Inferior parietal cortex (tissue), 1 donor: ENCODE data around the gene MAP3K12.
"Not testable (repeated sequence)": the region's sequence is repeated elsewhere in the genome, so short reads cannot be mapped to it uniquely, and the experiment has no call there.

Experiments used
- DNase-seq: peaks from one replicate; pipeline ENCODE4 v3.0.0-alpha.2; 2016; ENCODE audit errors: extremely low spot score

Gene MAP3K12

DNA sequence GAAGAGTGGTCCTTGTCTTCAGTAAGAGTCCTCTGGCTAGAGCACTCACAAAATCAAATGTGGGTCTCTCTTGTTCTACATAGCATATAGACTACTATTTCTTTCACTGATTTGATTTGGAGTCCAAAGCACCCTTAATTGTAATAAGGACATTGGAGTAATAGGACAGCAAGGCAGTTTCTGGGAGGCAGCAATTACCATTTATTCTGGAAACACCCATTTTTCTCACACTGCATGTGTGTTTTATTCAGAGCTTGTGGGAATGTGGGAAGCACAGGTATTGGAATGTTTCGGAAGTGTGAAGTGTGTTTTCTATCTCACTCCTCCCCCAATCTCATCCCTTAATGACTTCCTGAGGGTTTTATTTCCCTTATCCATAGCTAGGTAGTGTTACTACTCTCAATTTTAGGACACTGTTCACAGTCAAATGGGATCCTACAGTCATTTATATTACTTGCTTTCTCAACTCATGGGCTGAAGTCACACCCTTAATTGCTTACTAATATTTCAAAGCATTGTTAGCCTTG, 27.1 kb downstream of the MAP3K12 start:
- DNase-seq: no peak

DNA sequence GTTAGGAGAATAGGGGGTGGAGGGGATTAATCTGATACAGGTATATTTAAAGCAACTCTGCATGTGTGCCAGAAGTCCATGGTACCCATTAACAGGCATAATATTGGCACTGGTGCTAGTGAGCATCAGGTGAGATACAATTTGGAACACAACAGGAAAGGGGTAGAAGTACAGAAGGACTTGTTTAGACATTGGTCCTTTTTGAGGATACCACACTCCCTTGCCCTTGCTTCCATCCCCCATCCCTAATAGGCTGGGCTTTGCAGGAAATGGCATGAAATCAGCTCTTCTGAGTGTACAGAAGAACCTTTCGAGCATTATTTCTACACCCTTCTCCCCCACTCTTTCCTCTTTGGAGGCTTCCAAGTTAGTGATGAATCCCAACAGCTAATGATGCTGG, 31.0 kb downstream of the MAP3K12 start:
- DNase-seq: no peak

DNA sequence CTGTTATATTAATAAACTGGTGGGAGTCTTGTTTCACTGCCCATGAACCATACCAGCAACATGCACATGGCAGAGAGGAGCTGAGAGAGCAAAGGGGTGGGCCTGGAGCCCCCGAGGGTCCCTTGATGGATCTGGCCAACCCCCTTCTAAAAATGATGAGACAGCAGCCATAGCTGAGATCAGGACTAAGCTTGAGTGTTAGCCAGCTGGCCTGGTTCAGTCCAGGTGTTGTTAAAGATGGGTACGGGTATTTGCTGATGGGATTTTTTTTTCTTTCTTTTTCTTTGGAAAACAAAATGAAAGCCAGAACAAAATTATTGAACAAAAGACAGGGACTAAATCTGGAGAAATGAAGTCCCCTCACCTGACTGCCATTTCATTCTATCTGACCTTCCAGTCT, 31.4 kb downstream of the MAP3K12 start:
- DNase-seq: no peak

DNA sequence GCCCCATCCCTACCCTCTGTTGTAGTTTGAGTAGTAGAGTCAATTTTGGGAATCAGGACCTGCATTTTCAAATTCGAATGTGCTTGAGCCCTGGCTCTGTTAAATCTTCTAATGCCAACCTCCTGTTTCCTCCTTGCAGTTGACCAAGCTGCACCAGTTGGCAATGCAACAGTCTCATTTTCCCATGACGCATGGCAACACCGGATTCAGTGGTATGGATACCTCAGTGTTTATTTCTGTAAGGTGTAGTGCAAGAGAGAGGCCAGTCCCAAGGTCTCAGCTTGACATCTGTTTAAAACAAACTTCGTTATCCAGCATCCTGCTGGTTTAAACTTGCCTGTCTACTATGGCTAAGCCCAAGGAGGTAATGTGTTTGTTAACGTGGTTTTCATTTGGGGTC, 32.2 kb downstream of the MAP3K12 start:
- DNase-seq: no peak

DNA sequence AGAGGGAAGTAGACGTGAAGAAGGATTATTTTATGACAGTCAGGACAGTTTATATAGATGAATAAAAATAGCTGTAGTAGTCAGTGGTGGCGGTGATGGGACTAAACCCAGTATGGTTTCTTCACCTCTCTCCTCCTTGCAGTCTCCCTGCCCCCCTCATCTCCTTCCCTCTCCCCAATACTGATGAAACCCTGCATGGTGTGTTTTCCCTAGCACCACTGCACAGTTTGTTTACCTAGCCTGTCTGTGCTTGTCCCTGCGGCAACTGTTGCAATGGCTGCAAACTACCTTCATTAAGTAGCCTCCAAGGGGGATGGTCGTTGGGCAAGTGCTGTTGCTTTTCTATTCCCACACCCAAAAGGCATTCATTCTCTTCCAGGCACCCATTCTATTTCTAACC, 32.6 kb downstream of the MAP3K12 start:
- DNase-seq: no peak

DNA sequence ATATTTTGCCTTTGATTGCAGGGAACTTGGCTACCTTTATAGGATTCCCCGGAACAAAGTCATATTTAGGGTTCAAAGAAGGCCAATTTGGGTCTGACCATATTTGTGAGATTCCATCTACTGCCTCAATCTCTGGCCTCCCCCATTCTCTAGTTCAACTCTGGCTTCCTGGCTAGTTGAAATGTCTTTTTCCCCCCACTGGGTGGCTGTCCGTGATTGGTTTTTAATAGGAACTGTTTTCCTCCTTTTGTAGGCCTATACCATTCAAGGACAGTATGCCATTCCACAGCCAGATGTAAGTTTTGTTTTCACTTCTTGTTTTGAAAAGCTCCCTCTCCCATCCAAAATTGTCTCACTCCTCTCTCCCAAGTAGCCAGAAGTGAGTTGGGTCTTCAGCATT, 33.6 kb downstream of the MAP3K12 start:
- no peak for DNase-seq

DNA sequence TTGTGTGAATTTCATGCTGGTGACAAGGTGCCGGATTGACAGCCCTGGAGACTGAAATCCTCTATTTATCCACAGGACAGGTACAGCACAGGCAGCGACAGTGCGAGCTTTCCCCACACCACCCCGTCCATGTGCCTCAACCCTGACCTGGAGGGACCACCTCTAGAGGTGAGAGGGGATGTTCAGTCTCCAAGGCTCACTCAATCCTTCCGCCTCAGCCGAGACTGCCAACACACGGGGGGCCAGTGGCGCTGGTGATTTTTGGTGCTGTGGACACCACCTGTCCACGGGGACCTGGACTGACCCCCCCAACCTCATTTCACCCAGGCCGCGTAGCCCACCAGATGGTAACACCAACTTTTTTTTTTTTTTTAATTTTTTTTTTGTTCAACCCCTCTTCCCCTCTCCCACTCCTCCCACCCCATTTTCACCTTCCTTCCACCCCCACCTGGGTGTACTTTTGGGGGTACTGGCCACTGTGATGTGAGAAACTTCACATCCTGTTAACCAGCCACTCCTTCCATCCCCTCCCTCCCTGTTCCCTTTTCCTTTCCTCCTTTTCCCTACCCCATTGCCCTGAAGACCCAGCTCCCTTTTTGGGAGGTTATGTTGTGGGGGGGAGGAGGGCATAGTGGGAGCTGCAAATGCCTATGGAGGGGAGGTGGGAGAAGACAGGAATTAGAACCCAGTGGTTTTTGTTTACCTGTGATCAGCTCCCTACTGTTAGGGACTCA, 34.4 kb downstream of the MAP3K12 start:
- DNase-seq: no peak

DNA sequence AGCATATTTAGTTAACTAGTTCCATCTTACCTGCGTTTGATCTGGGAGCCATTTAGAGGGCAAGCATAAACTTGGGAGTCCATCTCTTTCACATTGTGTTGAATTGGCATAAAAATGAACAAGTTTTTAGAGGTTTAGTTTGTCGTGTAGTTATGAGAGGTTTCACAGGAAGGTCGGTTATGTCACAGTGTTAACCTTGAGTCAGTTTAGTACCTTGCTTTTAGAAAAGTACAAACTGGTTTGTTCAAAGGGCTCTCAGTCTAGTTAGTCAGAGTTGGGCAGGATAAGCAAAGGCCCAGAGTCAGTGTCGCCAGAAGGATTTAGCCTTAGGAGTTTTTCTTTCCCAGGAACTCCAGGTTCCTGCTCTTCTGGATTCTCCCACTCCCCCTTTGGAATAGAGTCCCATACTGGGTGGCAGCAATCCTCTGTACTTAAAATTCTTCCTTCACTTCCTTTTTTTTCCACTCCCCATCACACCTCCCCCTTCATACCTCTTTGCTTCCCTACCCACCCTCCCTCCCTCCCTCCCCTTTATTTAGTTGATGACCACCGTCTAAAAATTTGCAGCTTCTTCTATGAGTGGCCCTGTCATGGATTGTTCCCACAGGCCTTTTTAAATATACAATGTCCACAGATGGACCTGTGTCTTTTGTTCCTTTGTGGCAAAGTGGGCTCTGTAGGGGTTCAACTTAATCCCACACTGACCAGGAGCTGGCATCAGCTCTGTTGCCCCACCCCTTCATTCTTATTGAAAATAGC, 35.3 kb downstream of the MAP3K12 start:
- no peak for DNase-seq

DNA sequence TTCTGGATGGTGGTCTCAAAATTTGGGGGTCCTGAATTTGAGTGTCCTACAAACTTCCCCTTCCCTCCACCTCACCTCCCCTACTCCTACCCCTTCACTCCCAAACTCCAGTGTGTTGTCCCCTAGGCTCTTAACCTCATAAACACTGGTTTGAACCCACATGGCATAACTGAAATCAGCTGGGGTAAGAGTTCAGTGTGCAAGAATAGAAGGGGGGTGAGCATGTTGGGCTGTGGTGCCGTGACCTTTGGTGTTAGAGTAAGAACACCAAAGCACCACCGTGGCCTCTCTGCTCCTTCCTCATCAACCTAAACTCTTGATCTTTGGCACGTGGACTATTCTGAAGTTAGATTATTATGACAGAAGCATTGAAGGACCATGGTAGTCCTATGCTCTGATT, 36.3 kb downstream of the MAP3K12 start:
- DNase-seq: no peak

DNA sequence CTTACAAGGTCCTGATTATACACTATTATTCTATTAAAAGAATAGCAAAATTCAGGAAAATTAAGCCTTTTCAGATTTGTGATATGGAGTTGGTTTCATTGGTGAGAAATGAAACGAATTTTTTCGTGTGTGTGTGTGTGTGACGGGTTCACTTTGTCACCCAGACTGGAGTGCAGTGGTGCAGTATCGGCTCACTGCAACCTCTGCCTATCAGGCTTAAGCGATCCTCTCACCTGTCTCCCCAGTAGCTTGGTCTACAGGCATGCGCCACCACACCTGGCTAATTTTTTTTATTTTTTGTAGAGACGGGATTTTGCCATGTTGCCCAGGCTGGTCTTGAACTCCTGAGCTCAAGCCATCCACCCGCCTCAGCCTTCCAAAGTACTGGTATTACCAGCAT, 37.7 kb downstream of the MAP3K12 start:
- DNase-seq: no peak

DNA sequence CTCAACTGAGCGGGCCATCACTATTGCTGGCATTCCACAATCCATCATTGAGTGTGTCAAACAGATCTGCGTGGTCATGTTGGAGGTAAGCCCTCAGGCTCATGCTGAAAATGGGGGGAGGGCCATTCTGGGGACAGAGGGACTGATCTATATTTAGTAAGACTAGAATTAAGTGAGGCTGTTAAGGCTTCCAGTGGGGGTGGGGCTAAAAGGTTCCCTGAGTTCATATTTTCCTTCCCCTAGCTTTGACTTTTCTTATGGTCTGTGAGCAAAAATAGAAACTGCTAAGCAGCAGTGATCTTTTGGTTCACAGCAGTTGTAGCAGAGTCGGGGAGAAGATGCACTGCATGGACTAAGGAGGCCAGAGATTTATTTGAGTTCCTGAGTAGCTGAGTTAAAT, 38.2 kb downstream of the MAP3K12 start:
- DNase-seq: no peak

DNA sequence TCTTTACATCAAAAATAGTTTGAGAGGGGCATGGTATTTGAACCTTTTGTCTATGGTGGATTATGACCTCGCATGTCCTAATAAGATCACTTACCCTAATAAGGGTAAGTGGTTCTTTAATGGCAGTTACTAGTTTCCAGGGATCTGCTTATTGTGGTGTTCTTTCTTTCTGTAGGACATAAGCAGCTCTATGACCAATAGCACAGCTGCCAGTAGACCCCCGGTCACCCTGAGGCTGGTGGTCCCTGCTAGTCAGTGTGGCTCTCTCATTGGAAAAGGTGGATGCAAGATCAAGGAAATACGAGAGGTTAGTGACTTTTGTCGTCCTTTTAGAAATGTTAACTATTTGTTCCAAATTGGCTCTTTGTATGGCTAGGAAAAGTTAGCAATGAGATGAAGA, 40.2 kb downstream of the MAP3K12 start:
- DNase-seq: no peak

DNA sequence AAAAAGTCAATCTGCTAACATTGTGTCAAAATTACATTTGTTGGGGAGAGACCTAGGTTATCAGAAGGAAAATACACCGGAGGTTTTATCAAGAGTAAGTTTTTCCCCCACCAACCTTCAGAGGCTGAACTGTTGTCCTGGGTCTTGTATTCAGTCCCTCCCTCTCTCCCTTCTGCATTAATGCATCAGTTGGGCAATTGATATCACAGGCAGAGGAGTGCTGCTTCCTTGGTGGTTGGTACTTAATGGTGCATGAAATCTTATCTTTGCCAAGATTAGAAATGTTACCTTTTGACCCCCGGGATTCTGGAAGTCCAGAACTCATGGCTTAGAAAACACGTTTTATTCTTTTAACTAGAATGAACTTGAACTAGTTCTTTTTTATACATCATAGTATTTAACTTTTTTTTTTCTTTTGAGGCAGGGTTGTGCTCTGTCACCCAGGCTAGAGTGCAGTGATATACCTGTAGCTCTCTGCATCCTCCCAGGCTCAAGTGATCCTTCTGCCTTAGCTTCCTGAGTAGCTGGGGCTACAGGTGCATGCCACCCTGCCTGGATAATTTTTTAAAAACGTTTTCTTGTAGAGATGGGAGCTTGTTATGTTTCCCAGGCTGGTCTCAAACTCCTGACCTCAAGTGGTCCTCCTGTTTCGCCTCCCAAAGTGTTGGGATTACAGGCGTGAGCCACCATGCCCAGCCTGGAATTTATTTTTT, 42.4 kb downstream of the MAP3K12 start:
- DNase-seq: no peak

DNA sequence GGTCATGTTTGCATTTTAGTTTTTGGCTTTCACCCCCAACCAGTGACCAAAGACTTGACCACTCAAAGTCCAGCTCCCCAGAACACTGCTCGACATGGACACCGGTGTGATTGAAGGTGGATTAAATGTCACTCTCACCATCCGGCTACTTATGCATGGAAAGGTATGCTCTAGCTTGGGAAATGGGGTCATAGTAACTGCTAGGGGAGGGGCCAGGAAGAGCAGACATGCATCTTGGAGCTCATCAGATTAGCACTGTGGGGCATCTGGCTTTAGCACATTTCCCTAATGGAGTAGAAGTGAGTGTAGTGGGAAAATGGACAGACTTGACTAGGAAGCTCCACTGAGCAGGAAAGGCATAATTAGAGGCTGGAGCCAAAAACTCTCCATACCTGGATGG, 44.6 kb downstream of the MAP3K12 start:
- no peak for DNase-seq

DNA sequence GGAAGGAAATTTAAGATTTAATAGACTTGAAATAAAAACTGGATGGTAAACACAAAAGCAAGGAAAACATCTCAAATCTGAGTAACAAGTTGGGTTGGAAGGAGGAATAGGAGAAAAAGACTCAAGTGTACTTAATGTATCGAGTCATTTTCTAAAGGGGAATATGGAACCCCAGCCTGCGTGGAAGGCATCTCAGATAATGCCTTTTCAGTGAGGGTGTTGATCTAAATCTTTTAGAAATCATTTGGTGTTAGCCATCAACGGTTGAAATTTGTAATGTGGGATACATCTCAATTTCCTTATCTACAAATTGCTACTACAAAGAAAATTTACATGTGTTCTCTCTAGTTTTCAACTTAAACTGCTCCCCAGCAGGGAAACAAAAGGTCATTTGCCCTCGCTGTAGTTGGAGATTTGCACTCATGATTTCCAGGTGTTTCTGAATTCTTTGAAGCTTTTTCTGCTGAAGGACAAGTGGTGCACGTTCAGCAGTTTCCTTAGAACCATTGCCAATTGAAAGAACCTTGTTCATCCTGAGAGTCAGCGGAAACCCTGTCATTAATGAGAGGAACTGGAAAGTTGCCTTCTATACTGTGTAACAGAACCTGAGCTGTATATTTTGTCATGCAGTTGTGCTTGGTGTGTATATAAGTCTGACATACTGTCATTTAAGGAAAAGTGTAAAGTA, 45.2 kb downstream of the MAP3K12 start:
- DNase-seq: no peak

DNA sequence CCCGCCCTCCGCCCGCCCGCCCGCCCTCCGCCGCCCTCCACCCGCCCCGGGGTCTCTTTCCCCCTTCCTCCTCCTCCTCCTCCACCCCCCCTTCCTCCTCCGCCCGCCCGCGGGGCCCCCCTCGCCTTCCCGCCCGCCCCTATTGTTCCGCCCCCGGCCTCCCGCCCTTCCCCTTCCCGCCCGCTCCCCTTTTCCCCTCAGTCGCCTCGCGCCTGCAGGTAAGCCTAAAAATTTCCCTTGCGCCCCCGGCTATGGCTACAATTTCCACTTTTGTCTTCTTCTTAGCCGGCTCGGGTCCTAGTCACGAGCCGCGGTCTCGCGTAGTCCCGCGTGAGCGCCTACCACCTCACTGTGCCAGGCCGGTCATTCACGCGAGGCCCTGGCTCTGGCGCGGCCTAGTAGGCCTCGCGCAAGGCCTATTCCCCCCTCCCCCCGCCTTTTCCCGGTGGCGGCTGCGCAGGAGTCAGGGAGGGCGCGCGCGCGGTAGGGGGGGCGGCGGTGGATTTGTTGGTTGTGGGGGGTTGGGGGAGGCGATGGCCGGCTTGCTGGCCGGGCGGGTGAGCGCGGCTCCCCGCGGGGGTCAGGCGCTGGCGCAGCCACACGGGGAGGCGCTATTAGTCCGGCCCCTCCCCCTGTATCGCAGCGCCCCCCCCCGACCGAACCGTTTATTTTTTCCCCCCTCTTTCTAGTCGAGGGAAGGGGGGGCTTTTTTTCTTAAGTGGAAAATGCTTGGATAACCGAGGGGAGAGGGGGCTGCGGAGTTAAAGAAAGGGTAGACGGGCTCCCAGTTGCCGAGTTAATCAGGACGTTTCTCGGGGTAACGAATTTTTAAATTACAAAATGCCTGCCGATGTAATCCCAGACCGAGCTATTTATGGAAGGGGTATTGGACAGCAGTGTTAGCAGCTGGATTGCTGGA, 46.8 kb downstream of the MAP3K12 start:
- DNase-seq: peak; percentile 75

DNA sequence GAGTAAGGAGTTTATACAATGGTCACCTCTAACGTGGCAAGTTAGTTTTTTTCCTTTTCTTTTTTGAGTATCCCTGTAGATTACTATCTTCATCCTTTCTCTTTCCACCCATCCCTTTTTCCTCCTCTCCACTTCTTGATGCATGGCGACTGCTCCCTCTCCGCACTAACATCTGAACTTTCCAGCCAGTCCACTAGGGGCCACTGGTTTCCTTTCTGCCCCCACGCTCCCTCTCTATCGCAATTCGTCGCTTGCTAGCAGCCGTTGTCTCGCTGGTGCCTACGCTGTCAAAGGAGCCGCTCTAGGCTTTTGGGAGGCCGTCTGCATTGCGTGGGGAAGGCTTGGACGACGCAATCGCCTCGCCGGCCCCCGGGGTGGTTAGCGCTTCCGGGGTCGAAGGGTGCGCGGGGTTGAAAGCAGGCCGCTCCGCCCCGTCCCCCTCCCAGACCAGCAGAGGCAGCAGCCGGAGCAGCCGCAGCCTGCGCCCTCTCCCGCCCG, 47.5 kb downstream of the MAP3K12 start, which contains the start of gene PCBP2:
Gene PCBP2, plus strand, starts transcription at position 442 of the 498 bp plus-strand sequence. CDS start 2,699 bp downstream, outside the sequence.
- peak; percentile 99 for DNase-seq

DNA sequence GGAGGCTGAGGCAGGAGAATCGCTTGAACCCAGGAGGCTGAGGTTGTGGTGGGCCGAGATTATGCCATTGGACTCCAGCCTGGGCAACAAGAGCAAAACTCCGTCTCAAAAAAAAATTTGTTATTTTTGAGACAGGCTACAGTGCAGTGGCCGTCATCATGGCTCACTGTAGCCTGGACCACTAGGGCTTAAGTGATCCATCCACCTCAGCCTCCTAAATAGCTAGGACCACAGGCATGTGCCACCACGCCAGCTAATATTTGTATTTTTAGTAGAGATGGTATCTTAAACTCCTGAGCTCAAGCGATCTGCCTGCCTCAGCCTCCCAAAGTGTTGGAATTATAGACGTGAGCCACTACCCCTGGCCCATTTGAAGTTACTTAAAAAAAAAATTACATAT, 48.3 kb downstream of the MAP3K12 start:
- DNase-seq: no peak

DNA sequence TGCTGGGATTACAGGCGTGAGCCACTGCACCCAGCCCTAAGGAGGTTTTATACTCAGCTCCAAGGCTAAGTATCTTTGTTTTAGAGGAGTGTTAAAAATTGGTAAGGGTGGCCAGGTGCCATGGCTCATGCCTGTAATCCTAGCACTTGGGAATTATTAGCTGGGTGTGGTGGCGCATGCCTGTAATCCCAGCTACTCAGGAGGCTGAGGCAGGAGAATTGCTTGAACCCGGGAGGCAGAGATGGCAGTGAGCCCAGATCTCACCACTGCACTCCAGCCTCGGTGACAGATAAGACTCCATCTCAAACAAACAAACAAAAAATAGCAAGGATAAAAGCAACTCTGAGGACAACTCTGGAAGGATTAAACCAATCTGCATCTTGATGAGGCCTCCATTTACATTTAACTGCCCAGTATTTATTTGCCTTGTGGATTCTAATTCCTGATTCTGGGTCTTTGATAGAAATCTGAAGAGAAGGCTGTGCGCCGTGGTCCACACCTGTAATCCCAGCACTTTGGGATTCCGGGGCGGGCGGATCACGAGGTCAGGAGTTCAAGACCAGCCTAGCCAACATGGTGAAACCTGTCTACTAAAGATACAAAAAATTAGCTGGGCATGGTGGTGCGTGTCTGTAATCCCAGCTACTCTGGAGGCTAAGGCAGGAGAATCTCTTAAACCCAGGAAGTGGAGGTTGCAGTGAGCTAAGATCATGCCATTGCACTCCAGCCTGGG, 54.5 kb downstream of the MAP3K12 start:
- not testable (repeated sequence) for DNase-seq

DNA sequence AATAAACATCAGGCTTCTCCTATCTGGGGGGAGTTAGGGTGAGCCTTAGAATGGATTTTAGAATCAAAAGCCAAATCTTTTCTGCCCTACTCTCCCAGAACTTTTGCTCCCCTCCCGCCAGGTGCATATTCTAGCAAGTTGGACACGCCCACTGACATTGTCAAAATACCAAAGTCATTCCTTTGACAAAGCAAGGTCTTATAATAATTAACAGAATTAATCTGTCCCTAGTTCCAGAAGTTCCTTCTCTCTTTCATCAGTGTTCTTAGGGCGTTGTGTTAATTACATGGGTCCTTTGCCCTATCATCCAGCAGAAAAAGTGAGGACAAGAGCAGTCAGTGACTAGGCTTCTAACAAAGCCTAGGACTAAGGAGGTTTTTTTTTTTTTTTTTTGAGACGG, 55.3 kb downstream of the MAP3K12 start:
- no peak for DNase-seq
